HepG2 (cell line): ENCODE measurements around the gene PTK7. TPM values are rescaled to one million over a fixed set of nuclear protein-coding genes. Genes with fewer than 3 reads are reported as not detected.

ENCODE experiments used
- BORCS8-MEF2B ChIP-seq: sonication (generic); formaldehyde crosslinking; IDR thresholded peaks from 2 replicates; pipeline ENCODE4 v1.8.0; 2022; ENCODE audit warnings: mild to moderate bottlenecking, missing genetic modification reagents
- GTF2F1 ChIP-seq: fragments of 150-350 bp; IDR thresholded peaks from 2 replicates; pipeline ENCODE4 v1.6.1; 2014; ENCODE audit warnings: low read length
- KDM1A ChIP-seq: IDR thresholded peaks from 2 replicates; pipeline ENCODE4 v1.6.1; 2016; ENCODE audit warnings: missing compliant biosample characterization
- NFIC ChIP-seq: IDR thresholded peaks from 2 replicates; pipeline ENCODE4 v1.6.1; 2012; ENCODE audit warnings: mild to moderate bottlenecking, low read length, inconsistent platforms
- NR2F1 ChIP-seq, 2 experiments: fragments of 450-650 bp in 1 of 2; formaldehyde crosslinking in 1 of 2; IDR thresholded peaks; 2 replicates each; pipeline versions ENCODE4 v1.5.0 to v1.6.1; 2016 to 2020; ENCODE audit warnings: mild to moderate bottlenecking in 1 of 2, missing compliant biosample characterization in 1 of 2, missing genetic modification reagents in 1 of 2, moderate library complexity in 1 of 2
- PLRG1 ChIP-seq: fragments of 450-650 bp; conservative IDR thresholded peaks from 2 replicates; pipeline ENCODE4 v1.6.1; 2016
- PTBP1 ChIP-seq: fragments of 200-400 bp; formaldehyde crosslinking; IDR thresholded peaks from 2 replicates; pipeline ENCODE4 v1.6.1; 2018; ENCODE audit warnings: low read length, low read depth; ENCODE audit not compliant: poor library complexity, severe bottlenecking
- SNAPC5 ChIP-seq: sonication (generic); formaldehyde crosslinking; IDR thresholded peaks from 2 replicates; pipeline ENCODE4 v1.8.1; 2023; ENCODE audit warnings: mild to moderate bottlenecking, missing genetic modification reagents, borderline replicate concordance
- WIZ ChIP-seq: sonication (generic); formaldehyde crosslinking; IDR thresholded peaks from 2 replicates; pipeline ENCODE4 v1.5.1; 2020; ENCODE audit warnings: mild to moderate bottlenecking, missing genetic modification reagents
- ZFP62 ChIP-seq: sonication (generic); formaldehyde crosslinking; IDR thresholded peaks from 2 replicates; pipeline ENCODE4 v1.4.0; 2020; ENCODE audit warnings: missing genetic modification reagents
- ZKSCAN8 ChIP-seq: IDR thresholded peaks from 2 replicates; pipeline ENCODE4 v1.6.1; 2016; ENCODE audit warnings: borderline replicate concordance, missing genetic modification reagents, missing compliant biosample characterization
- ZNF20 ChIP-seq: sonication (generic); formaldehyde crosslinking; IDR thresholded peaks from 2 replicates; pipeline ENCODE4 v1.4.0; 2020; ENCODE audit warnings: mild to moderate bottlenecking, moderate library complexity, missing genetic modification reagents
- ZNF230 ChIP-seq: sonication (generic); formaldehyde crosslinking; IDR thresholded peaks from 2 replicates; pipeline ENCODE4 v1.4.0; 2020; ENCODE audit warnings: mild to moderate bottlenecking, missing genetic modification reagents
- ZNF275 ChIP-seq: sonication (generic); formaldehyde crosslinking; IDR thresholded peaks from 2 replicates; pipeline ENCODE4 v1.8.0; 2022; ENCODE audit warnings: missing genetic modification reagents, mild to moderate bottlenecking, inconsistent platforms, borderline replicate concordance
- ZNF546 ChIP-seq: sonication (generic); formaldehyde crosslinking; conservative IDR thresholded peaks from 2 replicates; pipeline ENCODE4 v1.8.1; 2023; ENCODE audit warnings: mild to moderate bottlenecking, missing genetic modification reagents
- ZNF619 ChIP-seq: sonication (generic); formaldehyde crosslinking; IDR thresholded peaks from 2 replicates; pipeline ENCODE4 v1.4.0; 2020; ENCODE audit warnings: mild to moderate bottlenecking, missing genetic modification reagents
- ZNF713 ChIP-seq: sonication (generic); formaldehyde crosslinking; IDR thresholded peaks from 2 replicates; pipeline ENCODE4 v1.4.0; 2020; ENCODE audit warnings: mild to moderate bottlenecking, missing genetic modification reagents
- ZNF749 ChIP-seq: sonication (generic); formaldehyde crosslinking; IDR thresholded peaks from 2 replicates; pipeline ENCODE4 v1.8.0; 2022; ENCODE audit warnings: mild to moderate bottlenecking, missing genetic modification reagents, moderate library complexity, borderline replicate concordance
- ZNF766 ChIP-seq: sonication (generic); formaldehyde crosslinking; IDR thresholded peaks from 2 replicates; pipeline ENCODE4 v1.5.0; 2020; ENCODE audit warnings: missing genetic modification reagents, borderline replicate concordance
- ZNF777 ChIP-seq: sonication (generic); formaldehyde crosslinking; IDR thresholded peaks from 2 replicates; pipeline ENCODE4 v1.4.0; 2020; ENCODE audit warnings: missing genetic modification reagents
- ZNF780A ChIP-seq: sonication (generic); formaldehyde crosslinking; IDR thresholded peaks from 2 replicates; pipeline ENCODE4 v1.8.0; 2022; ENCODE audit warnings: mild to moderate bottlenecking, missing genetic modification reagents, moderate library complexity
- polyA plus RNA-seq, 8 experiments: library from polyadenylated mRNA; depleted of rRNA in 3 of 8; stranded (reverse) in 7 of 8; unstranded in 1 of 8; fragments of >200 nt; fragmentation: Illumina TruSeq in 4 of 8; extraction: Trizol in 4 of 8; gene quantifications; 2 replicates each; pipeline versions ENCODE4 v1.2.1 to v1.2.3, GENCODE V29; 2011 to 2016; ENCODE audit warnings: low read depth in 4 of 8, missing spikeins in 1 of 8, mixed read lengths in 1 of 8; ENCODE audit not compliant: insufficient read depth in 1 of 8
- total RNA-seq, 5 experiments: library from RNA; depleted of rRNA; stranded (reverse); fragments of >200 nt; fragmentation: Illumina TruSeq; extraction: Trizol; gene quantifications; 2 replicates each; pipeline ENCODE4 v1.2.3, GENCODE V29; 2016; ENCODE audit warnings: low read depth in 1 of 5
- TF ChIP-seq, protein P1 (sequence below): sonication (generic); formaldehyde crosslinking; IDR thresholded peaks from 2 replicates; pipeline ENCODE4 v1.5.0; 2020; ENCODE audit warnings: mild to moderate bottlenecking, low read depth, missing genetic modification reagents, borderline replicate concordance
- TF ChIP-seq, protein P2 (sequence below): sonication (generic); formaldehyde crosslinking; IDR thresholded peaks from 2 replicates; pipeline ENCODE4 v1.8.1; 2023; ENCODE audit warnings: missing genetic modification reagents, inconsistent platforms, borderline replicate concordance
- TF ChIP-seq, protein P3 (sequence below): sonication (generic); formaldehyde crosslinking; IDR thresholded peaks from 2 replicates; pipeline ENCODE4 v1.4.0; 2020; ENCODE audit warnings: missing genetic modification reagents

The PTK7 gene
- total and polyA plus RNA-seq, 2 of the 13 experiments (the other 11 are each of a cell fraction or from before 2014, with no cell fraction given) = 98.5 to 99.8 TPM

DNA sequence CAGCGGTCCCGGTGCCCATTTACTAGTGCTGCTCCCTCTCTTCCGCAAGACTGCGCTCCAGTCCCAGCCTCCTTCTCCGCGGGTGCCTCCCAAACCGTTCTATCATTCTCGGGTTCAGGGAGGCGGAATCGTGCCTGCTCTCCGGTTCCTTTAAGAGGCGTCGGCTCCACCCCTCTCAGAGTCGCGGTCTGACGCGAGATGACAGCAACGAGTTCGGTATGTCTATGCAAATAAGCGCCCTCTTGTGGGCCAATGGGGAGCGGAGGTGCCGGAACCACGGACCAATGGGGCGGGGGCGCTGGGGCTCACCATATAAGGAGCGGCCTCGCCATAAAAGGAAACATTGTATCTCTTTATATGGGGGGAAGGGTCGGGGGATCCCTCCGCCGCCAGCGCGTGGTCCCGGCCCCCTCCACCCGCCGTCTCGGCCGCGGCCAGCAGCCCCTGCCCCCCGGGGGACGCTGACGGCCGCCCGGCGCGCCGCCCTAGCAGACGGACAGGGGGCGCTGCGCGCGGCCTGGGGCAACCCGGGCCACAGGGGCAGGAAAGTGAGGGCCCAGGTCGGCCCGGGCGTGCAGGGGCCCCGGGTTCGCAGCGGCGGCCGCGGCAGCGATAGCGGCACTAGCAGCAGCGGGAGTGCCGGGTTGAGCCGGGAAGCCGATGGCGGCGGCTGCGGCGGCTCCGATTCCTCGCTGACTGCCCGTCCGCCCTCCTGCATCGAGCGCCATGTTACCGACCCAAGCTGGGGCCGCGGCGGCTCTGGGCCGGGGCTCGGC is 95.0 kb downstream of the PTK7 start, which contains the start of gene SRF (continued):
- no peak for TF ChIP-seq NR2F1 (CRISPR knock-in tag; IDR thresholded peaks at IDR 0.05)
- TF ChIP-seq ZNF20 = no peak
- 0 out of 2 replicates have a peak, but pooled peaks have one; percentile 39 for TF ChIP-seq WIZ (CRISPR knock-in tag)
- peak; percentile 86 for TF ChIP-seq ZNF766
- TF ChIP-seq NFIC = no peak
- 0 out of 2 replicates have a peak, but pooled peaks have one; percentile 54 for TF ChIP-seq ZFP62
- no peak for TF ChIP-seq PTBP1
- TF ChIP-seq, protein P1, sequence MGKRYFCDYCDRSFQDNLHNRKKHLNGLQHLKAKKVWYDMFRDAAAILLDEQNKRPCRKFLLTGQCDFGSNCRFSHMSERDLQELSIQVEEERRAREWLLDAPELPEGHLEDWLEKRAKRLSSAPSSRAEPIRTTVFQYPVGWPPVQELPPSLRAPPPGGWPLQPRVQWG (CRISPR knock-in tag) = no peak
- no peak for TF ChIP-seq ZKSCAN8
- 0 out of 2 replicates have a peak, but pooled peaks have one; percentile 77 for TF ChIP-seq ZNF713 (CRISPR knock-in tag)
- peak; percentile 45 for TF ChIP-seq GTF2F1
- TF ChIP-seq PLRG1 = no peak
- peak; percentile 82; the same call in 1 of the 2 replicates for TF ChIP-seq SNAPC5 (CRISPR knock-in tag)
- peak; percentile 67; the same call in 1 of the 2 replicates for TF ChIP-seq ZNF546 (CRISPR knock-in tag)
- peak; percentile 95 for TF ChIP-seq ZNF777 (CRISPR knock-in tag)
- TF ChIP-seq ZNF275 (CRISPR knock-in tag) = 0 out of 2 replicates have a peak, but pooled peaks have one; percentile 39
- TF ChIP-seq KDM1A (CRISPR knock-in tag) = peak; percentile 93; the same call in 1 of the 2 replicates
- TF ChIP-seq, protein P2, sequence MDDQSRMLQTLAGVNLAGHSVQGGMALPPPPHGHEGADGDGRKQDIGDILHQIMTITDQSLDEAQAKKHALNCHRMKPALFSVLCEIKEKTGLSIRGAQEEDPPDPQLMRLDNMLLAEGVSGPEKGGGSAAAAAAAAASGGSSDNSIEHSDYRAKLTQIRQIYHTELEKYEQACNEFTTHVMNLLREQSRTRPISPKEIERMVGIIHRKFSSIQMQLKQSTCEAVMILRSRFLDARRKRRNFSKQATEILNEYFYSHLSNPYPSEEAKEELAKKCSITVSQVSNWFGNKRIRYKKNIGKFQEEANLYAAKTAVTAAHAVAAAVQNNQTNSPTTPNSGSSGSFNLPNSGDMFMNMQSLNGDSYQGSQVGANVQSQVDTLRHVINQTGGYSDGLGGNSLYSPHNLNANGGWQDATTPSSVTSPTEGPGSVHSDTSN (CRISPR knock-in tag) = 0 out of 2 replicates have a peak, but pooled peaks have one; percentile 45
- TF ChIP-seq, protein P3, sequence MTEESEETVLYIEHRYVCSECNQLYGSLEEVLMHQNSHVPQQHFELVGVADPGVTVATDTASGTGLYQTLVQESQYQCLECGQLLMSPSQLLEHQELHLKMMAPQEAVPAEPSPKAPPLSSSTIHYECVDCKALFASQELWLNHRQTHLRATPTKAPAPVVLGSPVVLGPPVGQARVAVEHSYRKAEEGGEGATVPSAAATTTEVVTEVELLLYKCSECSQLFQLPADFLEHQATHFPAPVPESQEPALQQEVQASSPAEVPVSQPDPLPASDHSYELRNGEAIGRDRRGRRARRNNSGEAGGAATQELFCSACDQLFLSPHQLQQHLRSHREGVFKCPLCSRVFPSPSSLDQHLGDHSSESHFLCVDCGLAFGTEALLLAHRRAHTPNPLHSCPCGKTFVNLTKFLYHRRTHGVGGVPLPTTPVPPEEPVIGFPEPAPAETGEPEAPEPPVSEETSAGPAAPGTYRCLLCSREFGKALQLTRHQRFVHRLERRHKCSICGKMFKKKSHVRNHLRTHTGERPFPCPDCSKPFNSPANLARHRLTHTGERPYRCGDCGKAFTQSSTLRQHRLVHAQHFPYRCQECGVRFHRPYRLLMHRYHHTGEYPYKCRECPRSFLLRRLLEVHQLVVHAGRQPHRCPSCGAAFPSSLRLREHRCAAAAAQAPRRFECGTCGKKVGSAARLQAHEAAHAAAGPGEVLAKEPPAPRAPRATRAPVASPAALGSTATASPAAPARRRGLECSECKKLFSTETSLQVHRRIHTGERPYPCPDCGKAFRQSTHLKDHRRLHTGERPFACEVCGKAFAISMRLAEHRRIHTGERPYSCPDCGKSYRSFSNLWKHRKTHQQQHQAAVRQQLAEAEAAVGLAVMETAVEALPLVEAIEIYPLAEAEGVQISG (CRISPR knock-in tag) = peak; percentile 81
- TF ChIP-seq ZNF619 = no peak
- TF ChIP-seq ZNF780A = no peak; the same call in 1 of the 2 replicates
- no peak for TF ChIP-seq ZNF230 (CRISPR knock-in tag)
- TF ChIP-seq BORCS8-MEF2B (CRISPR knock-in tag) = peak; percentile 57; the same call in 1 of the 2 replicates
- 0 out of 2 replicates have a peak, but pooled peaks have one; percentile 66 for TF ChIP-seq ZNF749 (CRISPR knock-in tag)
